Measurements from ENCODE around the gene BEX3. TPM values are rescaled to one million over a fixed set of nuclear protein-coding genes. Genes with fewer than 3 reads are reported as not detected.

The BEX3 gene
- total RNA-seq, 2 experiments from 2014 or later, result not detected

- intact Hi-C loops (cut with micrococcal nuclease; ENCODE audit: unreplicated experiment), result no loop called here
- DNase-seq (ENCODE audit: low spot score), result no peak
- no TSS peak for BruUV-seq (replicated peaks)
- no peaks in the 10 kb centered on the region for H3K79me2 ChIP-seq (ENCODE audit: insufficient read depth, low read depth, low read length)
- H3K9me3 ChIP-seq (ENCODE audit: low read length), result no peaks in the 10 kb centered on the region
- ChIA-PET CTCF (ENCODE audit: unreplicated experiment) (no interaction called here), POLR2A (interaction anchor here (0.6 kb wide), 1 partner anchor 12 kb away, joined by 3 read pairs; no protein-coding TSS in a partner anchor)
- H3K36me3 ChIP-seq (ENCODE audit: insufficient read depth, low read length), result no peaks in the 10 kb centered on the region
- no peak overlapping the region for H3K4me3 ChIP-seq (ENCODE audit: low read depth, low read length, poor library complexity, severe bottlenecking)
- no peak overlapping the region for H3K27ac ChIP-seq (ENCODE audit: low read depth, low read length, poor library complexity, severe bottlenecking)
- no peaks in the 10 kb centered on the region for H3K4me1 ChIP-seq (ENCODE audit: insufficient read depth, low read length, poor library complexity, severe bottlenecking)
- H4K20me1 ChIP-seq (ENCODE audit: insufficient read depth, low read length), result no peaks in the 10 kb centered on the region
- H3K4me2 ChIP-seq (ENCODE audit: low read length), result no peak overlapping the region
- H2AFZ ChIP-seq (ENCODE audit: low read length), result no peak overlapping the region
- TF ChIP-seq, protein P1, sequence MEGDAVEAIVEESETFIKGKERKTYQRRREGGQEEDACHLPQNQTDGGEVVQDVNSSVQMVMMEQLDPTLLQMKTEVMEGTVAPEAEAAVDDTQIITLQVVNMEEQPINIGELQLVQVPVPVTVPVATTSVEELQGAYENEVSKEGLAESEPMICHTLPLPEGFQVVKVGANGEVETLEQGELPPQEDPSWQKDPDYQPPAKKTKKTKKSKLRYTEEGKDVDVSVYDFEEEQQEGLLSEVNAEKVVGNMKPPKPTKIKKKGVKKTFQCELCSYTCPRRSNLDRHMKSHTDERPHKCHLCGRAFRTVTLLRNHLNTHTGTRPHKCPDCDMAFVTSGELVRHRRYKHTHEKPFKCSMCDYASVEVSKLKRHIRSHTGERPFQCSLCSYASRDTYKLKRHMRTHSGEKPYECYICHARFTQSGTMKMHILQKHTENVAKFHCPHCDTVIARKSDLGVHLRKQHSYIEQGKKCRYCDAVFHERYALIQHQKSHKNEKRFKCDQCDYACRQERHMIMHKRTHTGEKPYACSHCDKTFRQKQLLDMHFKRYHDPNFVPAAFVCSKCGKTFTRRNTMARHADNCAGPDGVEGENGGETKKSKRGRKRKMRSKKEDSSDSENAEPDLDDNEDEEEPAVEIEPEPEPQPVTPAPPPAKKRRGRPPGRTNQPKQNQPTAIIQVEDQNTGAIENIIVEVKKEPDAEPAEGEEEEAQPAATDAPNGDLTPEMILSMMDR (conservative IDR thresholded peaks at IDR 0.05; ENCODE audit: low read length), result no peak
- no peak for TF ChIP-seq EZH2phosphoT487 (IDR thresholded peaks at IDR 0.05; ENCODE audit: borderline replicate concordance, low read depth, low read length)
- H3K9me2 ChIP-seq (ENCODE audit: insufficient read depth, low read length), result no peaks in the 10 kb centered on the region
Observed at GRCh38 chrX:103360092-103360491, 16.2 kb upstream of the BEX3 start.

GRCh38 chrX:103360916-103361315 is 15.4 kb upstream of the BEX3 start:
- no peaks in the 10 kb centered on the region for H3K4me1 ChIP-seq (ENCODE audit: insufficient read depth, low read length, poor library complexity, severe bottlenecking)
- H3K27ac ChIP-seq (ENCODE audit: low read depth, low read length, poor library complexity, severe bottlenecking), result no peak overlapping the region
- no peak for DNase-seq (ENCODE audit: low spot score)
- CTCF ChIA-PET (ENCODE audit: unreplicated experiment), result no interaction called here
- no peak overlapping the region for H3K4me2 ChIP-seq (ENCODE audit: low read length)
- intact Hi-C loops (cut with micrococcal nuclease; ENCODE audit: unreplicated experiment), result no loop called here
- H3K4me3 ChIP-seq (ENCODE audit: low read depth, low read length, poor library complexity, severe bottlenecking), result no peak overlapping the region
- POLR2A ChIA-PET, result no interaction called here
- no TSS peak for BruUV-seq (replicated peaks)
- H3K79me2 ChIP-seq (ENCODE audit: insufficient read depth, low read depth, low read length), result no peaks in the 10 kb centered on the region
- no peak overlapping the region for H2AFZ ChIP-seq (ENCODE audit: low read length)
- H4K20me1 ChIP-seq (ENCODE audit: insufficient read depth, low read length), result no peaks in the 10 kb centered on the region
- H3K9me2 ChIP-seq (ENCODE audit: insufficient read depth, low read length), result no peaks in the 10 kb centered on the region
- no peak for TF ChIP-seq EZH2phosphoT487 (IDR thresholded peaks at IDR 0.05; ENCODE audit: borderline replicate concordance, low read depth, low read length)
- H3K36me3 ChIP-seq (ENCODE audit: insufficient read depth, low read length), result no peaks in the 10 kb centered on the region
- H3K9me3 ChIP-seq (ENCODE audit: low read length), result no peaks in the 10 kb centered on the region

DNA sequence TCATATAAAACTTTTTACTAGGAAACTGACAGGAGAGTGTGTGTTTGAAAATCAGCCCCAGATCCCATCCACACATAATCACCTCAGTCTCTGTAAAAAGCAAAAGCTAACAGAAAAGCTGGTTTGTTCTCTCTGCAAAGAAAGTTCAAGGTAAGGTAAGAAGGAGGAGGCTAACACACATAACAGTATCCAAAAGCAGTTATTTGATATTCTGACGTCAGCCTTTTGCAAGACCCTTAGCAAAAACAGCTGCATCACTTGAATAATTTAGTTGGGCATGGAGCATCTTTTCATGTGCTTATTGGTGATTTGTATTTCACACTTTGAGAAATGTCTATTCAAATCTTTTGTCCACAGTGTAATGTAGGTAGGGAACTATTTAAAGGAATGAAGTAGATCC is 14.5 kb upstream of the BEX3 start:
- Histone ChIP-seq H3K4me2 (ENCODE audit: low read length) (no peak overlapping the region), H2AFZ (ENCODE audit: low read length) (no peak overlapping the region), H3K27ac (ENCODE audit: low read depth, low read length, poor library complexity, severe bottlenecking) (no peak overlapping the region), H3K4me3 (ENCODE audit: low read depth, low read length, poor library complexity, severe bottlenecking) (no peak overlapping the region), H3K79me2 (ENCODE audit: insufficient read depth, low read depth, low read length) (no peaks in the 10 kb centered on the region), H4K20me1 (ENCODE audit: insufficient read depth, low read length) (no peaks in the 10 kb centered on the region), H3K36me3 (ENCODE audit: insufficient read depth, low read length) (no peaks in the 10 kb centered on the region), H3K4me1 (ENCODE audit: insufficient read depth, low read length, poor library complexity, severe bottlenecking) (no peaks in the 10 kb centered on the region), H3K9me2 (ENCODE audit: insufficient read depth, low read length) (no peaks in the 10 kb centered on the region), H3K9me3 (ENCODE audit: low read length) (no peaks in the 10 kb centered on the region)
- intact Hi-C loops (cut with micrococcal nuclease; ENCODE audit: unreplicated experiment), result no loop called here
- DNase-seq (ENCODE audit: low spot score), result no peak
- TF ChIP-seq EZH2phosphoT487 (IDR thresholded peaks at IDR 0.05; ENCODE audit: borderline replicate concordance, low read depth, low read length), result no peak
- TF ChIP-seq, protein P1 (conservative IDR thresholded peaks at IDR 0.05; ENCODE audit: low read length), result no peak
- ChIA-PET CTCF (ENCODE audit: unreplicated experiment) (no interaction called here), POLR2A (no interaction called here)
- no TSS peak for BruUV-seq (replicated peaks)
